ENCODE results near the gene MIR17HG.

MIR17HG gene

GRCh38 chr13:91368676-91369440, 21.4 kb downstream of the MIR17HG start:
- DNase-seq (ENCODE audit: low spot score), result no peak

- DNase-seq (ENCODE audit: low spot score), result no peak
These were observed 21.9 kb downstream of the MIR17HG start for GRCh38 chr13:91369441-91369831.

GRCh38 chr13:91370501-91370900, 23.0 kb downstream of the MIR17HG start:
- DNase-seq (ENCODE audit: low spot score), result no peak

GRCh38 chr13:91372911-91373310, 25.4 kb downstream of the MIR17HG start:
- no peak for DNase-seq (ENCODE audit: low spot score)

- no peak for DNase-seq (ENCODE audit: low spot score)
These were observed 27.7 kb downstream of the MIR17HG start for GRCh38 chr13:91375116-91375729.

- peak; percentile 40 for DNase-seq (ENCODE audit: low spot score)
These were observed 33.9 kb downstream of the MIR17HG start for GRCh38 chr13:91381371-91381770.

GRCh38 chr13:91383836-91384235, 36.3 kb downstream of the MIR17HG start:
- no peak for DNase-seq (ENCODE audit: low spot score)

- no peak for DNase-seq (ENCODE audit: low spot score)
These were observed 37.4 kb downstream of the MIR17HG start for GRCh38 chr13:91384896-91385295.

- no peak for DNase-seq (ENCODE audit: low spot score)
These were observed 41.7 kb downstream of the MIR17HG start for GRCh38 chr13:91389186-91389585.

- no peak for DNase-seq (ENCODE audit: low spot score)
These were observed 50.1 kb downstream of the MIR17HG start for GRCh38 chr13:91397595-91397994.

- DNase-seq (ENCODE audit: low spot score), result peak; percentile 77
These were observed 51.1 kb downstream of the MIR17HG start, which contains the start of gene GPC5 for GRCh38 chr13:91398413-91399188. GPC5 (plus strand) TSS chr13:91398621.

- DNase-seq (ENCODE audit: low spot score), result no peak
These were observed 51.9 kb downstream of the MIR17HG start for GRCh38 chr13:91399189-91400062.

GRCh38 chr13:91400063-91400399, 52.5 kb downstream of the MIR17HG start:
- DNase-seq (ENCODE audit: low spot score), result no peak

GRCh38 chr13:91400671-91401070, 53.2 kb downstream of the MIR17HG start:
- no peak for DNase-seq (ENCODE audit: low spot score)

GRCh38 chr13:91401920-91402319, 54.4 kb downstream of the MIR17HG start:
- no peak for DNase-seq (ENCODE audit: low spot score)

All from SK-N-DZ (cell line).